WTC11 (cell line): ENCODE results near the gene RIMBP2. TPM values are rescaled to one million over a fixed set of nuclear protein-coding genes. Genes with fewer than 3 reads are reported as not detected.

Experiments used
- ATAC-seq: fragments of 200-7000 bp; cut with Tn5 transposase; 2 replicates; pipeline ENCODE4 v1.10.0; 2021; ENCODE audit warnings: mild to moderate bottlenecking, moderate library complexity
- CTCF ChIA-PET: fragments of 300-600 bp; sonication (Branson Sonifier 250); formaldehyde crosslinking; loops from one replicate; lab custom pipeline; 2021; ENCODE audit warnings: antibody characterized with exemption; lab: Charles Lee
- POLR2A ChIA-PET: fragments of 350-600 bp; sonication (Branson Sonifier 250); formaldehyde crosslinking; loops from one replicate; lab custom pipeline; 2021; ENCODE audit warnings: antibody characterized with exemption; lab: Charles Lee
- DNase-seq: peaks from one replicate; pipeline ENCODE4 v3.0.0; 2021; ENCODE audit warnings: low spot score
- H3K27ac Mint-ChIP-seq: 2 replicates; pipeline ENCODE4 v1.8.0; 2021; ENCODE audit warnings: mixed read lengths
- H3K27me3 Mint-ChIP-seq: 2 replicates; pipeline ENCODE4 v1.8.0; 2021; ENCODE audit warnings: low read depth, mild to moderate bottlenecking, moderate library complexity, mixed read lengths
- H3K36me3 Mint-ChIP-seq: 2 replicates; pipeline ENCODE4 v1.8.0; 2021; ENCODE audit warnings: mixed read lengths
- H3K4me1 Mint-ChIP-seq: 2 replicates; pipeline ENCODE4 v1.8.0; 2022; ENCODE audit warnings: mixed read lengths
- H3K4me3 Mint-ChIP-seq: 2 replicates; pipeline ENCODE4 v1.8.0; 2021; ENCODE audit warnings: mild to moderate bottlenecking, moderate library complexity, mixed read lengths
- H3K9me3 Mint-ChIP-seq: 2 replicates; pipeline ENCODE4 v1.8.0; 2021; ENCODE audit warnings: mixed read lengths
- ATF1 ChIP-seq: sonication (generic); formaldehyde crosslinking; IDR thresholded peaks from 2 replicates; pipeline ENCODE4 v1.8.1; 2023; ENCODE audit warnings: mild to moderate bottlenecking, moderate library complexity, missing genetic modification reagents
- CREM ChIP-seq: sonication (generic); formaldehyde crosslinking; IDR thresholded peaks from 2 replicates; pipeline ENCODE4 v1.8.1; 2022; ENCODE audit warnings: mild to moderate bottlenecking, missing genetic modification reagents, moderate library complexity
- ELF4 ChIP-seq: sonication (generic); formaldehyde crosslinking; IDR thresholded peaks from 2 replicates; pipeline ENCODE4 v1.8.1; 2022; ENCODE audit warnings: low read depth, mild to moderate bottlenecking, moderate library complexity, missing genetic modification reagents
- EMX1 ChIP-seq: fragments of 250-450 bp; sonication (Bioruptor Pico); IDR thresholded peaks from 2 replicates; pipeline ENCODE4 v1.8.0; 2021; ENCODE audit warnings: mild to moderate bottlenecking
- ESRRA ChIP-seq: sonication (generic); formaldehyde crosslinking; IDR thresholded peaks from 2 replicates; pipeline ENCODE4 v1.8.1; 2022; ENCODE audit warnings: mild to moderate bottlenecking, missing genetic modification reagents, borderline replicate concordance
- FOXJ3 ChIP-seq: sonication (generic); formaldehyde crosslinking; IDR thresholded peaks from 2 replicates; pipeline ENCODE4 v1.9.0; 2021; ENCODE audit warnings: missing genetic modification reagents, mild to moderate bottlenecking, borderline replicate concordance
- FOXP1 ChIP-seq: sonication (generic); formaldehyde crosslinking; IDR thresholded peaks from 2 replicates; pipeline ENCODE4 v1.8.0; 2022; ENCODE audit warnings: missing genetic modification reagents, mild to moderate bottlenecking, moderate library complexity, borderline replicate concordance
- HMGA2 ChIP-seq: fragments of 250-450 bp; sonication (Bioruptor Pico); IDR thresholded peaks from 2 replicates; pipeline ENCODE4 v1.4.0; 2021; ENCODE audit warnings: mild to moderate bottlenecking, moderate library complexity
- MXD4 ChIP-seq: fragments of 250-450 bp; sonication (Bioruptor Pico); IDR thresholded peaks from 2 replicates; pipeline ENCODE4 v1.8.0; 2021; ENCODE audit warnings: mild to moderate bottlenecking, moderate library complexity, borderline replicate concordance
- NR3C1 ChIP-seq: sonication (generic); formaldehyde crosslinking; conservative IDR thresholded peaks from 2 replicates; pipeline ENCODE4 v1.8.1; 2023; ENCODE audit warnings: low read depth, mild to moderate bottlenecking, missing genetic modification reagents
- RORB ChIP-seq: fragments of 250-450 bp; sonication (Bioruptor Pico); IDR thresholded peaks from 2 replicates; pipeline ENCODE4 v1.9.0; 2021; ENCODE audit warnings: mild to moderate bottlenecking
- SMAD4 ChIP-seq: sonication (generic); formaldehyde crosslinking; IDR thresholded peaks from 2 replicates; pipeline ENCODE4 v1.8.0; 2022; ENCODE audit warnings: mild to moderate bottlenecking, missing genetic modification reagents
- SOX15 ChIP-seq: fragments of 250-450 bp; sonication (Bioruptor Pico); IDR thresholded peaks from 2 replicates; pipeline ENCODE4 v1.9.0; 2021; ENCODE audit warnings: mild to moderate bottlenecking
- SP1 ChIP-seq: sonication (generic); formaldehyde crosslinking; conservative IDR thresholded peaks from 2 replicates; pipeline ENCODE4 v1.8.1; 2022; ENCODE audit warnings: missing genetic modification reagents
- TP53 ChIP-seq: sonication (generic); formaldehyde crosslinking; IDR thresholded peaks from 2 replicates; pipeline ENCODE4 v1.8.1; 2023; ENCODE audit warnings: mild to moderate bottlenecking, missing genetic modification reagents
- ZNF121 ChIP-seq: sonication (generic); formaldehyde crosslinking; IDR thresholded peaks from 2 replicates; pipeline ENCODE4 v1.8.0; 2023; ENCODE audit warnings: missing genetic modification reagents
- ZNF317 ChIP-seq: sonication (generic); formaldehyde crosslinking; IDR thresholded peaks from 2 replicates; pipeline ENCODE4 v1.8.1; 2023; ENCODE audit warnings: low read depth, mild to moderate bottlenecking, moderate library complexity, missing genetic modification reagents, borderline replicate concordance
- ZNF396 ChIP-seq: fragments of 250-450 bp; sonication (Bioruptor Pico); IDR thresholded peaks from 2 replicates; pipeline ENCODE4 v1.8.0; 2021; ENCODE audit warnings: mild to moderate bottlenecking, moderate library complexity, borderline replicate concordance
- ZNF671 ChIP-seq: fragments of 250-450 bp; sonication (Bioruptor Pico); IDR thresholded peaks from 2 replicates; pipeline ENCODE4 v1.8.0; 2021; ENCODE audit warnings: mild to moderate bottlenecking
- total RNA-seq: library from RNA; stranded (reverse); gene quantifications from 3 replicates; pipeline ENCODE4 v1.2.3, GENCODE V29; 2021
- TF ChIP-seq, protein P1 (sequence below): sonication (generic); formaldehyde crosslinking; IDR thresholded peaks from 2 replicates; pipeline ENCODE4 v1.8.1; 2023; ENCODE audit warnings: mild to moderate bottlenecking, missing genetic modification reagents
- TF ChIP-seq, protein P2 (sequence below): sonication (generic); formaldehyde crosslinking; IDR thresholded peaks from 2 replicates; pipeline ENCODE4 v1.8.0; 2022; ENCODE audit warnings: missing genetic modification reagents
- TF ChIP-seq, protein P3 (sequence below): sonication (generic); formaldehyde crosslinking; IDR thresholded peaks from 2 replicates; pipeline ENCODE4 v1.8.1; 2023; ENCODE audit warnings: mild to moderate bottlenecking, moderate library complexity, missing genetic modification reagents
- TF ChIP-seq, protein P4 (sequence below): sonication (generic); formaldehyde crosslinking; IDR thresholded peaks from 2 replicates; pipeline ENCODE4 v1.8.0; 2022; ENCODE audit warnings: mild to moderate bottlenecking, missing genetic modification reagents
- TF ChIP-seq, protein P5 (sequence below): sonication (generic); formaldehyde crosslinking; IDR thresholded peaks from 2 replicates; pipeline ENCODE4 v1.8.1; 2023; ENCODE audit warnings: mild to moderate bottlenecking, missing genetic modification reagents, moderate library complexity
- TF ChIP-seq, protein P6 (sequence below): sonication (generic); formaldehyde crosslinking; IDR thresholded peaks from 2 replicates; pipeline ENCODE4 v1.8.1; 2023; ENCODE audit warnings: mild to moderate bottlenecking, missing genetic modification reagents, moderate library complexity
- TF ChIP-seq, protein P7 (sequence below): sonication (generic); formaldehyde crosslinking; IDR thresholded peaks from 2 replicates; pipeline ENCODE4 v1.8.0; 2023; ENCODE audit warnings: missing genetic modification reagents

RIMBP2 gene
- total RNA-seq, 1 experiment from 2014 or later: 2.6 TPM

DNA sequence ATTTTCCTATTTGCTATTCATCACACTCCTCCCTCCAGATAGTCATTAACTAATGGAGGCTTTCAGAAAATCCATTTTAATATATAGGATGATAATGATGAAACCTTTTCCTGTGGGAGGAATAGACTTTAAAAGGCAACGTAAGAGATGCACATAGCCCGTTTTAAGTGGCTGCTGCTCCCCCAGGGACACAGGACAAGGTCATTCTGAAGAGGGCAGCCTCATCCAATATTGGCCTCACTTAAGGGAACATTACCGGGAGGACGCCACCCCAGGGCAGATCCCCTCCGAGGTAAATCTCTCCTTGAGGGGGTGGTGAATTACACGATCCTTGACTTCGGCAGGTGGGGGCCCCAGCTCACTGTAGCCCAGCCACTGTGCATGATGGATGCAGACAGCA lies 246.5 kb downstream of the RIMBP2 start:
- H3K4me1 Mint-ChIP-seq: peaks cover 16% of the 10 kb centered on the region
- H3K36me3 Mint-ChIP-seq: peaks cover 11% of the 10 kb centered on the region
- H3K9me3 Mint-ChIP-seq: peaks cover 14% of the 10 kb centered on the region
- no peak for ATAC-seq
- POLR2A ChIA-PET: no interaction called here
- no peak for TF ChIP-seq ELF4 (CRISPR knock-in tag)
- no peak for TF ChIP-seq CREM (CRISPR knock-in tag)
- no peak for TF ChIP-seq ZNF317 (CRISPR knock-in tag)
- no peak for TF ChIP-seq SMAD4 (CRISPR knock-in tag)
- TF ChIP-seq EMX1 (CRISPR knock-in tag): no peak
- TF ChIP-seq, protein P1, sequence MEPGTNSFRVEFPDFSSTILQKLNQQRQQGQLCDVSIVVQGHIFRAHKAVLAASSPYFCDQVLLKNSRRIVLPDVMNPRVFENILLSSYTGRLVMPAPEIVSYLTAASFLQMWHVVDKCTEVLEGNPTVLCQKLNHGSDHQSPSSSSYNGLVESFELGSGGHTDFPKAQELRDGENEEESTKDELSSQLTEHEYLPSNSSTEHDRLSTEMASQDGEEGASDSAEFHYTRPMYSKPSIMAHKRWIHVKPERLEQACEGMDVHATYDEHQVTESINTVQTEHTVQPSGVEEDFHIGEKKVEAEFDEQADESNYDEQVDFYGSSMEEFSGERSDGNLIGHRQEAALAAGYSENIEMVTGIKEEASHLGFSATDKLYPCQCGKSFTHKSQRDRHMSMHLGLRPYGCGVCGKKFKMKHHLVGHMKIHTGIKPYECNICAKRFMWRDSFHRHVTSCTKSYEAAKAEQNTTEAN (CRISPR knock-in tag): no peak
- TF ChIP-seq ATF1 (CRISPR knock-in tag): no peak
- TF ChIP-seq SOX15 (CRISPR knock-in tag): no peak
- TF ChIP-seq SP1: no peak
- TF ChIP-seq FOXJ3 (CRISPR knock-in tag): no peak
- TF ChIP-seq, protein P2, sequence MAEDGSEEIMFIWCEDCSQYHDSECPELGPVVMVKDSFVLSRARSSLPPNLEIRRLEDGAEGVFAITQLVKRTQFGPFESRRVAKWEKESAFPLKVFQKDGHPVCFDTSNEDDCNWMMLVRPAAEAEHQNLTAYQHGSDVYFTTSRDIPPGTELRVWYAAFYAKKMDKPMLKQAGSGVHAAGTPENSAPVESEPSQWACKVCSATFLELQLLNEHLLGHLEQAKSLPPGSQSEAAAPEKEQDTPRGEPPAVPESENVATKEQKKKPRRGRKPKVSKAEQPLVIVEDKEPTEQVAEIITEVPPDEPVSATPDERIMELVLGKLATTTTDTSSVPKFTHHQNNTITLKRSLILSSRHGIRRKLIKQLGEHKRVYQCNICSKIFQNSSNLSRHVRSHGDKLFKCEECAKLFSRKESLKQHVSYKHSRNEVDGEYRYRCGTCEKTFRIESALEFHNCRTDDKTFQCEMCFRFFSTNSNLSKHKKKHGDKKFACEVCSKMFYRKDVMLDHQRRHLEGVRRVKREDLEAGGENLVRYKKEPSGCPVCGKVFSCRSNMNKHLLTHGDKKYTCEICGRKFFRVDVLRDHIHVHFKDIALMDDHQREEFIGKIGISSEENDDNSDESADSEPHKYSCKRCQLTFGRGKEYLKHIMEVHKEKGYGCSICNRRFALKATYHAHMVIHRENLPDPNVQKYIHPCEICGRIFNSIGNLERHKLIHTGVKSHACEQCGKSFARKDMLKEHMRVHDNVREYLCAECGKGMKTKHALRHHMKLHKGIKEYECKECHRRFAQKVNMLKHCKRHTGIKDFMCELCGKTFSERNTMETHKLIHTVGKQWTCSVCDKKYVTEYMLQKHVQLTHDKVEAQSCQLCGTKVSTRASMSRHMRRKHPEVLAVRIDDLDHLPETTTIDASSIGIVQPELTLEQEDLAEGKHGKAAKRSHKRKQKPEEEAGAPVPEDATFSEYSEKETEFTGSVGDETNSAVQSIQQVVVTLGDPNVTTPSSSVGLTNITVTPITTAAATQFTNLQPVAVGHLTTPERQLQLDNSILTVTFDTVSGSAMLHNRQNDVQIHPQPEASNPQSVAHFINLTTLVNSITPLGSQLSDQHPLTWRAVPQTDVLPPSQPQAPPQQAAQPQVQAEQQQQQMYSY (CRISPR knock-in tag): no peak
- TF ChIP-seq, protein P3, sequence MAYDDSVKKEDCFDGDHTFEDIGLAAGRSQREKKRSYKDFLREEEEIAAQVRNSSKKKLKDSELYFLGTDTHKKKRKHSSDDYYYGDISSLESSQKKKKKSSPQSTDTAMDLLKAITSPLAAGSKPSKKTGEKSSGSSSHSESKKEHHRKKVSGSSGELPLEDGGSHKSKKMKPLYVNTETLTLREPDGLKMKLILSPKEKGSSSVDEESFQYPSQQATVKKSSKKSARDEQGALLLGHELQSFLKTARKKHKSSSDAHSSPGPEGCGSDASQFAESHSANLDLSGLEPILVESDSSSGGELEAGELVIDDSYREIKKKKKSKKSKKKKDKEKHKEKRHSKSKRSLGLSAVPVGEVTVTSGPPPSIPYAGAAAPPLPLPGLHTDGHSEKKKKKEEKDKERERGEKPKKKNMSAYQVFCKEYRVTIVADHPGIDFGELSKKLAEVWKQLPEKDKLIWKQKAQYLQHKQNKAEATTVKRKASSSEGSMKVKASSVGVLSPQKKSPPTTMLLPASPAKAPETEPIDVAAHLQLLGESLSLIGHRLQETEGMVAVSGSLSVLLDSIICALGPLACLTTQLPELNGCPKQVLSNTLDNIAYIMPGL (CRISPR knock-in tag): no peak
- CTCF ChIA-PET: no interaction called here
- H3K27me3 Mint-ChIP-seq: peaks cover 5% of the 10 kb centered on the region; the same call in 1 of the 2 replicates
- no peak overlapping the region for H3K27ac Mint-ChIP-seq
- no peak overlapping the region for H3K4me3 Mint-ChIP-seq
- DNase-seq: no peak

DNA sequence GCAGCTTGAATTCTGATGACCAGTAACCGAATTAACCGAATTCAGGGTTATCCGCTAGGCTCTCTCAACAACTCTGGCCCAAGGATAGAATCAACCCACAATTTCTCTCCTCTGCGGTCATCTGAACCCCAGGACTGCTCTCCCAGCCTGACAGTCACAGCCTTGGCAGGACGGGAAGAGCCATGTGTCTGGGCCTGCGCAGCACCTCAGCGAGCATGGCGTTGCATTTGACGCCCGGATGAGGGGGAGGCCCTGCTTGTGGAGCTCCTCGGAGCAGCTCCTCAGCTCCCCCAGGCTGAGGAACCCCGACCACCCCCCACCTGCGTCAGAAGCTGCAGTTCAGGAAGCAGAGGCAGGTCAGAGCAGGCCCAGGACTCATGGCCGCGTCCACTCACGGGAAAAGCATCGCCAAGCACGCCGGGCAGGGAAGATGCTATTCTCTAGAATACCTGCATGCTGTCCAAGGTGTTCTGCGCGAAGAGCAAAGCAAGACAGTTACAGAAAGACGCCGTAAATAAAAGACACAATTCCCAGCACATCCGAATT lies 247.3 kb downstream of the RIMBP2 start:
- POLR2A ChIA-PET: no interaction called here
- H3K27ac Mint-ChIP-seq: no peak overlapping the region
- H3K9me3 Mint-ChIP-seq: peaks cover 14% of the 10 kb centered on the region
- TF ChIP-seq ZNF396 (CRISPR knock-in tag) (no peak), SP1 (no peak), ESRRA (CRISPR knock-in tag) (no peak), NR3C1 (no peak), RORB (CRISPR knock-in tag) (no peak), TP53 (CRISPR knock-in tag) (no peak), ZNF671 (CRISPR knock-in tag) (no peak), HMGA2 (CRISPR knock-in tag) (no peak), FOXP1 (CRISPR knock-in tag) (no peak), ZNF121 (CRISPR knock-in tag) (no peak), MXD4 (CRISPR knock-in tag) (no peak)
- TF ChIP-seq, protein P4, sequence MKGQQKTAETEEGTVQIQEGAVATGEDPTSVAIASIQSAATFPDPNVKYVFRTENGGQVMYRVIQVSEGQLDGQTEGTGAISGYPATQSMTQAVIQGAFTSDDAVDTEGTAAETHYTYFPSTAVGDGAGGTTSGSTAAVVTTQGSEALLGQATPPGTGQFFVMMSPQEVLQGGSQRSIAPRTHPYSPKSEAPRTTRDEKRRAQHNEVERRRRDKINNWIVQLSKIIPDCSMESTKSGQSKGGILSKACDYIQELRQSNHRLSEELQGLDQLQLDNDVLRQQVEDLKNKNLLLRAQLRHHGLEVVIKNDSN: no peak
- TF ChIP-seq, protein P5, sequence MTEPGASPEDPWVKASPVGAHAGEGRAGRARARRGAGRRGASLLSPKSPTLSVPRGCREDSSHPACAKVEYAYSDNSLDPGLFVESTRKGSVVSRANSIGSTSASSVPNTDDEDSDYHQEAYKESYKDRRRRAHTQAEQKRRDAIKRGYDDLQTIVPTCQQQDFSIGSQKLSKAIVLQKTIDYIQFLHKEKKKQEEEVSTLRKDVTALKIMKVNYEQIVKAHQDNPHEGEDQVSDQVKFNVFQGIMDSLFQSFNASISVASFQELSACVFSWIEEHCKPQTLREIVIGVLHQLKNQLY (CRISPR knock-in tag): no peak
- TF ChIP-seq, protein P6, sequence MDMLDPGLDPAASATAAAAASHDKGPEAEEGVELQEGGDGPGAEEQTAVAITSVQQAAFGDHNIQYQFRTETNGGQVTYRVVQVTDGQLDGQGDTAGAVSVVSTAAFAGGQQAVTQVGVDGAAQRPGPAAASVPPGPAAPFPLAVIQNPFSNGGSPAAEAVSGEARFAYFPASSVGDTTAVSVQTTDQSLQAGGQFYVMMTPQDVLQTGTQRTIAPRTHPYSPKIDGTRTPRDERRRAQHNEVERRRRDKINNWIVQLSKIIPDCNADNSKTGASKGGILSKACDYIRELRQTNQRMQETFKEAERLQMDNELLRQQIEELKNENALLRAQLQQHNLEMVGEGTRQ (CRISPR knock-in tag): no peak
- TF ChIP-seq, protein P7, sequence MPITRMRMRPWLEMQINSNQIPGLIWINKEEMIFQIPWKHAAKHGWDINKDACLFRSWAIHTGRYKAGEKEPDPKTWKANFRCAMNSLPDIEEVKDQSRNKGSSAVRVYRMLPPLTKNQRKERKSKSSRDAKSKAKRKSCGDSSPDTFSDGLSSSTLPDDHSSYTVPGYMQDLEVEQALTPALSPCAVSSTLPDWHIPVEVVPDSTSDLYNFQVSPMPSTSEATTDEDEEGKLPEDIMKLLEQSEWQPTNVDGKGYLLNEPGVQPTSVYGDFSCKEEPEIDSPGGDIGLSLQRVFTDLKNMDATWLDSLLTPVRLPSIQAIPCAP (CRISPR knock-in tag): no peak

More for the DNA sequence above, 247.3 kb downstream of the RIMBP2 start:
- no peak overlapping the region for H3K4me3 Mint-ChIP-seq
- DNase-seq (no peak), ATAC-seq (no peak)
- H3K27me3 Mint-ChIP-seq: peaks cover 5% of the 10 kb centered on the region; the same call in 1 of the 2 replicates
- CTCF ChIA-PET: no interaction called here
- H3K4me1 Mint-ChIP-seq: peaks cover 16% of the 10 kb centered on the region
- peaks cover 11% of the 10 kb centered on the region for H3K36me3 Mint-ChIP-seq
